CD4-positive, alpha-beta T cell (primary cell): ENCODE results near the gene BPGM. TPM values are rescaled to one million over a fixed set of nuclear protein-coding genes. Genes with fewer than 3 reads are reported as not detected.

Experiments
- ATAC-seq: fragments of 200-7000 bp; cut with Tn5 transposase; one replicate; pipeline ENCODE4 v1.10.0; 2022; ENCODE audit warnings: mild to moderate bottlenecking; ENCODE audit not compliant: poor library complexity
- CTCF ChIA-PET: fragments of 350-600 bp; sonication (Branson Sonifier 250); formaldehyde crosslinking; loops from one replicate; lab custom pipeline; 2021; ENCODE audit warnings: antibody characterized with exemption, inconsistent platforms; lab: Charles Lee
- POLR2A ChIA-PET: fragments of 350-600 bp; sonication (Branson Sonifier 250); formaldehyde crosslinking; loops from one replicate; lab custom pipeline; 2021; ENCODE audit warnings: antibody characterized with exemption, inconsistent platforms; lab: Charles Lee
- DNase-seq, 14 experiments: peaks; one replicate each; pipeline ENCODE4 v3.0.0-alpha.2; 2013 to 2020; ENCODE audit warnings: mixed read lengths in 2 of 14
- H3K27ac ChIP-seq, 2 donors: one replicate each; pipeline versions ENCODE4 v1.5.1 to v1.7.0; 2013; ENCODE audit warnings: low read length in 2 of 2, low read depth in 1 of 2, mild to moderate bottlenecking in 1 of 2
- H3K27me3 ChIP-seq, 2 experiments: 1 replicate in 1 of 2; 2 replicates in 1 of 2; pipeline versions ENCODE4 v1.6.1 to v1.7.0; 2013; ENCODE audit warnings: low read length in 2 of 2, control low read depth in 1 of 2, mild to moderate bottlenecking in 1 of 2, moderate library complexity in 1 of 2; ENCODE audit not compliant: insufficient read depth in 2 of 2, control insufficient read depth in 1 of 2
- H3K36me3 ChIP-seq: one replicate; pipeline ENCODE4 v1.6.1; 2013; ENCODE audit warnings: low read length, control low read depth; ENCODE audit not compliant: insufficient read depth
- H3K4me1 ChIP-seq: one replicate; pipeline ENCODE4 v1.6.1; 2013; ENCODE audit warnings: low read length, control low read depth; ENCODE audit not compliant: insufficient read depth
- H3K4me3 ChIP-seq: one replicate; pipeline ENCODE4 v1.5.1; 2013; ENCODE audit warnings: mild to moderate bottlenecking, low read length, moderate library complexity
- H3K9me3 ChIP-seq, 2 experiments: 1 replicate in 1 of 2; 2 replicates in 1 of 2; pipeline versions ENCODE4 v1.6.1 to v1.7.0; 2013; ENCODE audit warnings: low read length in 2 of 2, mild to moderate bottlenecking in 2 of 2, control low read depth in 1 of 2, moderate library complexity in 1 of 2; ENCODE audit not compliant: control insufficient read depth in 1 of 2, insufficient read depth in 1 of 2
- H3K27ac Mint-ChIP-seq: one replicate; pipeline ENCODE4 v1.8.0; 2020; ENCODE audit warnings: mixed read lengths
- H3K27me3 Mint-ChIP-seq: one replicate; pipeline ENCODE4 v1.8.0; 2021; ENCODE audit warnings: mixed read lengths
- H3K36me3 Mint-ChIP-seq: one replicate; pipeline ENCODE4 v1.8.0; 2021; ENCODE audit warnings: low read depth, mixed read lengths
- H3K4me1 Mint-ChIP-seq: one replicate; pipeline ENCODE4 v1.8.0; 2021; ENCODE audit warnings: low read depth, mixed read lengths
- H3K4me3 Mint-ChIP-seq: one replicate; pipeline ENCODE4 v1.8.0; 2020; ENCODE audit warnings: mild to moderate bottlenecking, mixed read lengths
- H3K9me3 Mint-ChIP-seq: one replicate; pipeline ENCODE4 v1.8.0; 2020; ENCODE audit warnings: mixed read lengths
- intact Hi-C, 2 experiments: fragments of 100-400 bp; cut with DNase I in 1 of 2; cut with micrococcal nuclease in 1 of 2; formaldehyde crosslinking; loops; one replicate each; pipeline versions ENCODE4 v1.15.1 to v1.9.0; 2023 to 2025; cut with DNase I, micrococcal nuclease
- total RNA-seq, 174 experiments: library from RNA in 2 of 174; stranded (reverse) in 2 of 174; gene quantifications; one replicate each; pipeline ENCODE4 v1.2.3 and lab custom pipeline; 2021 to 2026
- TF ChIP-seq, protein P1 (sequence below): fragments of 200-600 bp; IDR thresholded peaks from one replicate; pipeline ENCODE4 v1.8.0; 2022; ENCODE audit warnings: antibody characterized with exemption, mild to moderate bottlenecking

BPGM gene
- total RNA-seq, 2 experiments from 2014 or later: 46.3 to 46.6 TPM

DNA sequence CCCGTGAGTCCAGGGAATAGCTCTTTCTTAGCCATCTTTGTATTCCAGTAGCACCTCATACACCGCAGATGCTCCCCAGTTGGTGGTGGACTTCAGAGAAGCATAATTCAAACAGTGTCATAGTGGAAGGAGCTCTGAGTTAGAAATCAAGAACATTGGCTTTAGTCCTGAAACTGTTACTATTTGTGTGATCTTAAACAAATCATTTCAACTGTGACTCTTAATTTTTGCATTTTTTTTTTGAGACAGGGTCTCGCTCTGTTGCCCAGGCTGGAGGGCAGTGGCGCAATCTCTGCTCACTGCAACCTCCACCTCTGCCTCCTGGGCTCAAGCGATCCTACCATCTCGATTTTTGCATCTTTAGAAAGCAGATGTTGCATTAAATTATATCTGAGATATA is 1.8 kb downstream of the BPGM start:
- ChIA-PET POLR2A (interaction anchor here (0.6 to 6.2 kb wide), 3 partner anchors 13 to 301 kb away, joined by 3 to 105 read pairs (median 73); no protein-coding TSS in a partner anchor), CTCF (interaction anchor here (0.7 to 7.1 kb wide), 5 partner anchors 9 to 522 kb away, joined by 3 to 40 read pairs (median 5); partner anchors contain the start of gene CYREN)
- TF ChIP-seq, protein P1, sequence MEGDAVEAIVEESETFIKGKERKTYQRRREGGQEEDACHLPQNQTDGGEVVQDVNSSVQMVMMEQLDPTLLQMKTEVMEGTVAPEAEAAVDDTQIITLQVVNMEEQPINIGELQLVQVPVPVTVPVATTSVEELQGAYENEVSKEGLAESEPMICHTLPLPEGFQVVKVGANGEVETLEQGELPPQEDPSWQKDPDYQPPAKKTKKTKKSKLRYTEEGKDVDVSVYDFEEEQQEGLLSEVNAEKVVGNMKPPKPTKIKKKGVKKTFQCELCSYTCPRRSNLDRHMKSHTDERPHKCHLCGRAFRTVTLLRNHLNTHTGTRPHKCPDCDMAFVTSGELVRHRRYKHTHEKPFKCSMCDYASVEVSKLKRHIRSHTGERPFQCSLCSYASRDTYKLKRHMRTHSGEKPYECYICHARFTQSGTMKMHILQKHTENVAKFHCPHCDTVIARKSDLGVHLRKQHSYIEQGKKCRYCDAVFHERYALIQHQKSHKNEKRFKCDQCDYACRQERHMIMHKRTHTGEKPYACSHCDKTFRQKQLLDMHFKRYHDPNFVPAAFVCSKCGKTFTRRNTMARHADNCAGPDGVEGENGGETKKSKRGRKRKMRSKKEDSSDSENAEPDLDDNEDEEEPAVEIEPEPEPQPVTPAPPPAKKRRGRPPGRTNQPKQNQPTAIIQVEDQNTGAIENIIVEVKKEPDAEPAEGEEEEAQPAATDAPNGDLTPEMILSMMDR: no peak
- intact Hi-C loops: loop anchor here (5.0 to 10.0 kb wide), 4 partner anchors 104 to 519 kb away; partner anchors contain the start of gene TMEM140 (in 1 of the 2)
- peaks cover 43% of the 10 kb centered on the region for H3K4me1 Mint-ChIP-seq
- H3K9me3 Mint-ChIP-seq: no peaks in the 10 kb centered on the region
- Histone ChIP-seq H3K27me3 (no peaks in the 10 kb centered on the region), H3K36me3 (peaks cover 9% of the 10 kb centered on the region), H3K4me3 (no peak overlapping the region), H3K27ac (no peak overlapping the region), H3K9me3 (no peaks in the 10 kb centered on the region), H3K4me1 (peaks cover 25% of the 10 kb centered on the region)
- no peak overlapping the region for H3K27ac Mint-ChIP-seq
- H3K27me3 Mint-ChIP-seq: no peaks in the 10 kb centered on the region
- no peak for DNase-seq
- H3K4me3 Mint-ChIP-seq: peak overlapping the region; percentile 72
- ATAC-seq: no peak
- peaks cover 8% of the 10 kb centered on the region for H3K36me3 Mint-ChIP-seq

DNA sequence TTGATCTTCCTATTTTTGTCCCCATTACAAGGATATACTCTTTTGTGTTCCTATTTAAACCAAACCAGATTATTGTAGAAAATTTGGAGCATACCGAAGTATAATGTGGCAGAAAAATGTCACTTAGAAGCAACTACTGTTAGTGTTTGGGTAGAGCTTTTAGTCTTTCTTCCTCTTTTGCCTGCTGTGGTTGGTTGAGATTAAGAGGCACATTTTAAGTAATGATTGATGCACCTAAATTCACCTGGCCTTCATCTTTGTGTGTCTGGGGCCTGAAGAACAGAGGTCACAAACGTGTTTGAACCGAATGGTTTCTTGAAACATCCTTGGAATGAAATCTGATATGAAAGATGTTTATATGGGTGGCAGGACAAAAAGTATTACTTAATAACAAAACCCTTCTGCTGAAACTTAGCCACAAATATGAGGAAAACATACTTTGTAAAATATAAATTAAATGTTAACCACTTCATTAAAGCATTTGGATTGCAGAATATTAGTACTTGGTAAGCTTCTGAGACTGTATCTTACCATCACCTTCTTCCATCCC is 2.6 kb downstream of the BPGM start:
- ATAC-seq (no peak), DNase-seq (no peak)
- TF ChIP-seq, protein P1: no peak
- peak overlapping the region; percentile 71 for H3K4me3 Mint-ChIP-seq
- Histone ChIP-seq H3K9me3 (no peaks in the 10 kb centered on the region), H3K27me3 (no peaks in the 10 kb centered on the region), H3K4me1 (peaks cover 25% of the 10 kb centered on the region), H3K4me3 (no peak overlapping the region), H3K36me3 (peaks cover 9% of the 10 kb centered on the region), H3K27ac (no peak overlapping the region)
- no peak overlapping the region for H3K27ac Mint-ChIP-seq
- ChIA-PET POLR2A (interaction anchor here (0.6 to 6.2 kb wide), 2 partner anchors 20 to 300 kb away, joined by 3 to 105 read pairs; no protein-coding TSS in a partner anchor), CTCF (interaction anchor here (0.7 to 5.6 kb wide), 4 partner anchors 8 to 521 kb away, joined by 3 to 31 read pairs (median 4); partner anchors contain the start of gene CYREN)
- H3K4me1 Mint-ChIP-seq: peaks cover 43% of the 10 kb centered on the region
- intact Hi-C loops: loop anchor here (5.0 to 10.0 kb wide), 4 partner anchors 103 to 518 kb away; partner anchors contain the start of gene TMEM140 (in 1 of the 2)
- peaks cover 16% of the 10 kb centered on the region for H3K36me3 Mint-ChIP-seq
- no peaks in the 10 kb centered on the region for H3K9me3 Mint-ChIP-seq
- no peaks in the 10 kb centered on the region for H3K27me3 Mint-ChIP-seq

DNA sequence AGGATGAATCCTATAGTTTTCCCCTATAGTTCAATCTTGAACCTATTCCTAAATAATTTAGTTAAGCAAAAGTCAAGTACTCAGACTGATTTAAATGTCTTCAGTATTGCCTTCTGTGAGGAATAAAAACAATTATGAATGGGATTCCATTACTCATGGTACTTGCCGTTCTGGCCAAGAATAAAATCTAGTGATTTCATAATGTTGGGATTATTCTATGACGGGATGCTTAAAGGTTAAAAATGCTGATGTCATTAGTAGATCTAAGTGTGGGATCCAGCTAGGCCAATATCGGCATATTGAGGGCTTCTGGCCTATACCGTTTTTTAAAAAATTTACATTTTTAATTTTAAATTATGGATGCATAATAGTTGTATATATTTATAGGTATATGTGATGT is 5.3 kb downstream of the BPGM start:
- POLR2A ChIA-PET: no interaction called here
- H3K36me3 Mint-ChIP-seq: peaks cover 41% of the 10 kb centered on the region
- no peaks in the 10 kb centered on the region for H3K27me3 Mint-ChIP-seq
- H3K27ac Mint-ChIP-seq: no peak overlapping the region
- peaks cover 9% of the 10 kb centered on the region for H3K36me3 ChIP-seq
- no peak for ATAC-seq
- no peak overlapping the region for H3K4me3 Mint-ChIP-seq
- no peaks in the 10 kb centered on the region for H3K9me3 Mint-ChIP-seq
- no peak for DNase-seq
- CTCF ChIA-PET: interaction anchor here (0.6 kb wide), 1 partner anchor 554 kb away, joined by 3 read pairs; no protein-coding TSS in a partner anchor
- peaks cover 11% of the 10 kb centered on the region for H3K4me1 ChIP-seq
- H3K27ac ChIP-seq: no peak overlapping the region
- H3K27me3 ChIP-seq: no peaks in the 10 kb centered on the region
- H3K4me3 ChIP-seq: no peak overlapping the region
- no peaks in the 10 kb centered on the region for H3K9me3 ChIP-seq
- intact Hi-C loops: loop anchor here in 1 of 2 experiments (2.0 to 5.0 kb wide), 2 partner anchors 15 to 500 kb away; no protein-coding TSS in a partner anchor
- peaks cover 63% of the 10 kb centered on the region for H3K4me1 Mint-ChIP-seq
- TF ChIP-seq, protein P1: no peak
